ENCODE data around the gene SKP1. TPM values are rescaled to one million over a fixed set of nuclear protein-coding genes. Genes with fewer than 3 reads are reported as not detected.
A peak's percentile ranks its signal among the peaks of the same experiment; 100 is the strongest.

Gene SKP1
- total RNA-seq, 1 experiment from 2014 or later = 348 TPM

DNA sequence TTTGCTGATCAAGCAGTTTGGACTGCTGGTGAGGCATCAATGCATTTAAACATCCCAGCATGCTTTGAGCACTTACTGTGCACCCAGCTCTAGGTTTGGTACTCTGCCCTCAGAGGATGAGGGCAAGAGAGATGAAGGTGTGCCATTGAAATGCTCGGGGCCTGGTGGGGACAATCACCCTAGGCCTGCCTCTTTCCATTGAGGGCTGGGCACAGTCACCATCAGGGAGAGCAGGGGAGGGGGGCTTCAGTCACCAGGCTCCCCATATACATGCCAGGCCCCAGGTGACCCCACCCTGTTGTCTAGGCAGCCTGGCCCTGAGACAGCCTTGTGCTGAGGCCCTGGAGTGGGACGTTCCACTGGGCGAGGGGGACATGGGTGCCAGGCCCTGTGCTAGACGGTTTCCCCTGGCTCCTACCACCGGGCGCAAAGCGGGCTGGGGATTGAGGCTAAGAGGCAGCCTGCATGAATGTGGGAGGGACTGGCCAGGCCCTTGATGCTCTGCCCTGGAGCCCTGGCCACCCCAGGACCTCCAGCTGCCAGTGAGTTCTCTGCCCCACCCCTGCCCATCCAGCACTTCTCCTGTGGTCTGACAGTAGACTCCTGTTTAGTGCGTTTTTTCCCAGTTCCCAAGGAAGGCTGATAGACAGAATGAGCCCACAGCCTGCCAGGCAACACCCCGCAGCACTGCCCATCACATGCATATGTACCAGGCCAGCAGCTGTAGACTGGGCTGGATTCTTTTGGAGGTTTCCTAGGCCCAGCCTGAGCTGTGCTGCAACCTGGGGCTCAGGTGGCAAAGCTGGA lies 43.4 kb downstream of the SKP1 start:
- no peak for TF ChIP-seq CTCF (conservative IDR thresholded peaks at IDR 0.05)
- Histone ChIP-seq H2AK5ac (ENCODE audit: insufficient read length, low read length) (no peak overlapping the region), H2BK5ac (ENCODE audit: insufficient read length, low read length) (no peak overlapping the region), H2BK20ac (ENCODE audit: low read depth, low read length, poor library complexity, severe bottlenecking) (no peak overlapping the region), H3K14ac (ENCODE audit: insufficient read depth, low read length) (no peak overlapping the region), H3K4ac (ENCODE audit: low read depth, low read length) (no peak overlapping the region), H3K9me3 (ENCODE audit: control insufficient read depth, low read depth, low read length) (no peaks in the 10 kb centered on the region), H4K91ac (ENCODE audit: insufficient read length, low read depth, low read length) (no peak overlapping the region), H3K4me1 (ENCODE audit: insufficient read depth, low read length) (no peaks in the 10 kb centered on the region), H2BK12ac (ENCODE audit: insufficient read length, low read depth, low read length) (no peak overlapping the region), H4K8ac (replicated peaks; ENCODE audit: insufficient read length, low read depth, low read length) (no peak overlapping the region), H3K4me2 (ENCODE audit: insufficient read depth, insufficient read length, low read length) (no peak overlapping the region), H3K27me3 (ENCODE audit: insufficient read depth, low read length) (no peaks in the 10 kb centered on the region), H2AFZ (ENCODE audit: low read length) (no peak overlapping the region), H2BK15ac (ENCODE audit: low read depth, low read length) (no peak overlapping the region), H4K20me1 (ENCODE audit: control insufficient read depth, insufficient read depth, insufficient read length) (no peaks in the 10 kb centered on the region), H3K23me2 (ENCODE audit: insufficient read length, low read depth, low read length, poor library complexity, severe bottlenecking) (no peaks in the 10 kb centered on the region), H3K23ac (ENCODE audit: insufficient read length, low read depth, low read length) (no peak overlapping the region), H3K56ac (ENCODE audit: insufficient read length, low read depth, low read length) (no peak overlapping the region), H3K79me2 (ENCODE audit: insufficient read depth, low read length) (no peaks in the 10 kb centered on the region; the same call in 1 of the 2 replicates), H4K5ac (ENCODE audit: insufficient read length, low read depth, low read length) (no peak overlapping the region), H3K18ac (ENCODE audit: insufficient read length, low read depth, low read length) (no peak overlapping the region), H2BK120ac (ENCODE audit: low read depth, low read length, poor library complexity, severe bottlenecking) (no peak overlapping the region), H3T11ph (ENCODE audit: low read length) (no peak overlapping the region), H3K27ac (ENCODE audit: insufficient read length, low read depth, low read length) (no peak overlapping the region), H3K9ac (ENCODE audit: extremely low read depth, insufficient read length, low read length) (no peak overlapping the region), H3K79me1 (ENCODE audit: insufficient read depth, low read depth, low read length, poor library complexity, severe bottlenecking) (no peaks in the 10 kb centered on the region)
- peak overlapping the region in 1 of 3 experiments; percentile 79; a peak in 2 of 7 replicates for H3K27ac Mint-ChIP-seq
- DNase-seq = no peak
- no peaks in the 10 kb centered on the region for H3K27me3 Mint-ChIP-seq (ENCODE audit: low read depth)
- H3K36me3 Mint-ChIP-seq (ENCODE audit: insufficient read depth in 1 of 3, low read depth in 3 of 3) = peaks cover 5 to 12% (median 7%) of the 10 kb centered on the region in 3 experiments; a peak in 6 of 7 replicates
- H3K9me3 Mint-ChIP-seq = no peaks in the 10 kb centered on the region
- H3K4me3 Mint-ChIP-seq = no peak overlapping the region
- peaks cover 10 to 16% of the 10 kb centered on the region in 2 experiments for H3K4me1 Mint-ChIP-seq
- no CpG with 5 or more reads among the region's 9 CpGs for WGBS (ENCODE audit: extremely low coverage, insufficient read length, low lambda C conversion rate)
